ENCODE measurements around the gene EPB41L5.
"Not testable (repeated sequence)": the region's sequence is repeated elsewhere in the genome, so short reads cannot be mapped to it uniquely, and the experiment has no call there.

GRCh38 chr2:120158658-120159057 is 145.8 kb downstream of the EPB41L5 start:
- not testable (repeated sequence) for TF ChIP-seq CTCF (IDR thresholded peaks at IDR 0.05; ENCODE audit: low read length); EZH2 (IDR thresholded peaks at IDR 0.05; ENCODE audit: borderline replicate concordance, low read length)
